Endothelial cell of umbilical vein (primary cell): Measurements from ENCODE around the gene CCND1. TPM values are rescaled to one million over a fixed set of nuclear protein-coding genes. Genes with fewer than 3 reads are reported as not detected.

Experiments
- BruUV-seq: library from RNA; stranded (reverse); fragments of 400-500 nt; replicated peaks from 2 replicates; lab custom pipeline; 2021; lab: Mats Ljungman, UMichigan
- CTCF ChIA-PET: fragments of 300-600, 350-600 bp; sonication (Branson Sonifier 250); formaldehyde crosslinking; loops from one replicate; lab custom pipeline; 2021; ENCODE audit warnings: antibody characterized with exemption, inconsistent platforms; lab: Charles Lee
- POLR2A ChIA-PET: fragments of 300-600, 350-600 bp; sonication (Branson Sonifier 250); formaldehyde crosslinking; loops from one replicate; lab custom pipeline; 2021; ENCODE audit warnings: antibody characterized with exemption, inconsistent platforms; lab: Charles Lee
- DNase-seq: peaks from one replicate; pipeline ENCODE4 v3.0.0-alpha.2; 2011; ENCODE audit warnings: low read depth, low spot score
- FAIRE-seq: peaks from 2 replicates; lab custom pipeline; 2011; peaks lifted over from hg19 to GRCh38; lab: Jason Lieb, UNC
- H2AFZ ChIP-seq: 2 replicates; pipeline ENCODE4 v1.6.0; 2012; ENCODE audit warnings: low read depth, low read length, control low read depth, inconsistent platforms
- H3K27ac ChIP-seq: 2 replicates; pipeline ENCODE4 v1.5.1; 2011; ENCODE audit warnings: low read depth, mild to moderate bottlenecking, control low read depth, low read length, moderate library complexity; ENCODE audit not compliant: insufficient read depth
- H3K27me3 ChIP-seq, 2 experiments: 2 replicates each; pipeline versions ENCODE4 v1.6.0 to v1.6.1; 2011; ENCODE audit warnings: low read length in 2 of 2, mixed read lengths in 1 of 2; ENCODE audit not compliant: control insufficient read depth in 2 of 2, insufficient read depth in 2 of 2
- H3K36me3 ChIP-seq, 2 experiments: 2 replicates in 1 of 2; 3 replicates in 1 of 2; pipeline ENCODE4 v1.5.1; 2011; ENCODE audit warnings: low read length in 2 of 2, mild to moderate bottlenecking in 1 of 2, moderate library complexity in 1 of 2; ENCODE audit not compliant: control insufficient read depth in 2 of 2, insufficient read depth in 2 of 2; ENCODE audit errors: extremely low read depth in 1 of 2
- H3K4me1 ChIP-seq: 3 replicates; pipeline ENCODE4 v1.5.1; 2011; ENCODE audit warnings: mild to moderate bottlenecking, low read length; ENCODE audit not compliant: control insufficient read depth, insufficient read depth; ENCODE audit errors: extremely low read depth
- H3K4me2 ChIP-seq: 2 replicates; pipeline ENCODE4 v1.6.1; 2011; ENCODE audit warnings: low read length, control low read depth, mixed read lengths; ENCODE audit not compliant: insufficient read depth
- H3K4me3 ChIP-seq, 3 experiments: fragments of 200-600 bp in 1 of 3; sonication (generic), shearing (Covaris generic) in 1 of 3; replicated peaks in 1 of 3; 2 replicates each; pipeline ENCODE4 v1.5.1; 2011 to 2016; ENCODE audit warnings: control low read depth in 3 of 3, low read length in 3 of 3, mild to moderate bottlenecking in 2 of 3, inconsistent platforms in 1 of 3, low read depth in 1 of 3, moderate library complexity in 1 of 3; ENCODE audit not compliant: insufficient read depth in 1 of 3
- H3K79me2 ChIP-seq: 2 replicates; pipeline ENCODE4 v1.6.0; 2012; ENCODE audit warnings: low read length, inconsistent platforms; ENCODE audit not compliant: control insufficient read depth, insufficient read depth
- H3K9ac ChIP-seq: replicated peaks from 2 replicates; pipeline ENCODE3; 2011; ENCODE audit warnings: low read length, control low read depth; ENCODE audit not compliant: insufficient read depth; ENCODE audit errors: extremely low read depth
- H3K9me1 ChIP-seq: replicated peaks from 3 replicates; pipeline ENCODE4 v1.6.0; 2011; ENCODE audit warnings: mild to moderate bottlenecking, low read length; ENCODE audit not compliant: control insufficient read depth, insufficient read depth; ENCODE audit errors: extremely low read depth
- H3K9me3 ChIP-seq: replicated peaks from 2 replicates; pipeline ENCODE4 v1.5.1; 2012; ENCODE audit warnings: low read length, inconsistent platforms; ENCODE audit not compliant: control insufficient read depth, insufficient read depth
- H4K20me1 ChIP-seq: replicated peaks from 2 replicates; pipeline ENCODE3; 2011; ENCODE audit warnings: mild to moderate bottlenecking, low read length; ENCODE audit not compliant: control insufficient read depth, insufficient read depth; ENCODE audit errors: extremely low read depth
- CTCF ChIP-seq, 2 donors: IDR thresholded peaks; 1 replicate in 1 of 2; 2 replicates in 1 of 2; pipeline ENCODE4 v1.5.1; 2011; ENCODE audit warnings: low read length in 2 of 2, mild to moderate bottlenecking in 2 of 2, moderate library complexity in 2 of 2, control low read depth in 1 of 2, inconsistent platforms in 1 of 2, low read depth in 1 of 2; ENCODE audit not compliant: insufficient read depth in 1 of 2; ENCODE audit errors: extremely low read depth in 1 of 2
- MYC ChIP-seq: IDR thresholded peaks from one replicate; pipeline ENCODE4 v1.6.1; 2011; ENCODE audit warnings: mild to moderate bottlenecking, low read depth, low read length
- POLR2A ChIP-seq: IDR thresholded peaks from 2 replicates; pipeline ENCODE4 v1.6.1; 2012; ENCODE audit warnings: low read depth, mild to moderate bottlenecking, control low read depth, low read length
- POLR2AphosphoS5 ChIP-seq: IDR thresholded peaks from 2 replicates; pipeline ENCODE4 v1.6.1; 2012; ENCODE audit warnings: low read depth, mild to moderate bottlenecking, control low read depth, low read length, moderate library complexity; ENCODE audit not compliant: insufficient read depth
- dilution Hi-C: fragments of 300-500 bp; cut with MboI; formaldehyde crosslinking; loops from one replicate; pipeline ENCODE4 v1.15.0; 2019; ENCODE audit warnings: low sequenced_read_pairs; ENCODE audit not compliant: extremely low pct_ligation_motif_present
- intact Hi-C: fragments of 100-400 bp; cut with micrococcal nuclease; formaldehyde crosslinking; loops from one replicate; pipeline ENCODE4 v1.10.0; 2022
- polyA plus RNA-seq, 4 experiments: library from polyadenylated mRNA; depleted of rRNA in 3 of 4; stranded (reverse) in 3 of 4; unstranded in 1 of 4; fragments of >200 nt; gene quantifications; 2 replicates each; pipeline versions ENCODE4 v1.2.1 to v1.2.3, GENCODE V29; 2011 to 2012; ENCODE audit warnings: missing spikeins in 1 of 4
- total RNA-seq: library from RNA; stranded (reverse); gene quantifications from 2 replicates; pipeline ENCODE4 v1.2.3, GENCODE V29; 2021

The CCND1 gene
- total and polyA plus RNA-seq, 2 donors (not counting 3 experiments of a cell fraction or from before 2014, with no cell fraction given): 98.7 to 370 TPM

- no peaks in the 10 kb centered on the region for H4K20me1 ChIP-seq
- FAIRE-seq (peak; percentile 83), DNase-seq (peak; percentile 83)
- peaks cover 6 to 14% of the 10 kb centered on the region in 2 experiments for H3K36me3 ChIP-seq
- H3K27me3 ChIP-seq: no peaks in the 10 kb centered on the region
- no peak overlapping the region for H3K9ac ChIP-seq
- TF ChIP-seq CTCF (IDR thresholded peaks at IDR 0.05; ENCODE audit: extremely low read depth in 1 of 2, insufficient read depth in 1 of 2, low read depth in 1 of 2, low read length in 2 of 2): peak; percentile 94 to 97
- TF ChIP-seq MYC: no peak
- peak; percentile 42 for TF ChIP-seq POLR2AphosphoS5
- peak; percentile 45 for TF ChIP-seq POLR2A
- H2AFZ ChIP-seq: no peak overlapping the region
- H3K4me2 ChIP-seq: no peak overlapping the region
- dilution Hi-C loops (loop anchor here (25.0 kb wide), 1 partner anchor 558 kb away; no protein-coding TSS in a partner anchor), intact Hi-C loops (loop anchor here (1.0 to 2.0 kb wide), 4 partner anchors 28 to 569 kb away; no protein-coding TSS in a partner anchor)
- no peaks in the 10 kb centered on the region for H3K9me1 ChIP-seq
- CTCF ChIA-PET: interaction anchor here (0.7 to 5.9 kb wide), 30 partner anchors 9 to 670 kb away, joined by 3 to 137 read pairs (median 4); partner anchors contain the start of genes MYEOV and TPCN2
- no peak overlapping the region for H3K27ac ChIP-seq
- no peaks in the 10 kb centered on the region for H3K9me3 ChIP-seq
- peaks cover 9% of the 10 kb centered on the region for H3K4me1 ChIP-seq
- H3K79me2 ChIP-seq: peaks cover 26% of the 10 kb centered on the region
- POLR2A ChIA-PET: no interaction called here
- no peak overlapping the region for H3K4me3 ChIP-seq
- BruUV-seq: no TSS peak
These were observed 29.3 kb downstream of the CCND1 start for GRCh38 chr11:69670158-69670845.
